NCI-H1092 (cell line): ENCODE measurements around the gene LIME1.

Experiments used
- DNase-seq: peaks from one replicate; lab custom pipeline; 2025; lab: John Stamatoyannopoulos, UW

LIME1 gene

GRCh38 chr20:63735859-63736718 lies at the start of gene LIME1:
LIME1 (plus strand) TSS chr20:63736664; CDS start chr20:63737550, 886 bp downstream.
- no peak for DNase-seq

DNA sequence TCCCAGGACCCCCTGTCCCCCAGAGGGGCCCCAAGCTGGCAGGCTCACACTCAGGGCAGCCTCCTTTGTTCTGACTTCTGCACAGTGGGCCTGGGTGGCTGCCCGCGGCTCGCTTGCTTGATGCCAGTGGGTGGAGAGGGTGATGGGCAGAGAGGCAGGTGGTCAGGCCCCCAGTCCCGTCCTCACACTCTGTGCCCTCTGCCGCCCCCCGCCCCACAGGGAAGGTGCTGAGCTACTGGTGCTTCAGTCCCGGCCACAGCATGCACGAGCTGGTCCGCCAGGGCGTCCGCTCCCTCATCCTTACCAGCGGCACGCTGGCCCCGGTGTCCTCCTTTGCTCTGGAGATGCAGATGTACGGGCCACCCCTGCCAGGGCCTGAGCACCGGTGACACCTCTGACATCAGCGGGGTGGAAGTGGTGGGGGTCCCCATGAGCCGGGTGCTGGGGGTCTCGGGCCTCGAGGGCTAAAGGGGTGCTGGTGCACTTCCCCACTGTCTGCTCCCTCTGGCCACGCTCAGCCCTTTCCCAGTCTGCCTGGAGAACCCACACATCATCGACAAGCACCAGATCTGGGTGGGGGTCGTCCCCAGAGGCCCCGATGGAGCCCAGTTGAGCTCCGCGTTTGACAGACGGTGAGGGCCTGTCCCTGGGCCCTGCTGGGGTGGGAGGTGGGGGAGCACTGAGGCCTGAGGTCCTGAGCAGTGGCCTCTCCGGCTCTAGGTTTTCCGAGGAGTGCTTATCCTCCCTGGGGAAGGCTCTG lies 48.9 kb upstream of the LIME1 start:
- no peak for DNase-seq

- no peak for DNase-seq
Observed at GRCh38 chr20:63688228-63689045, 48.0 kb upstream of the LIME1 start.

DNA sequence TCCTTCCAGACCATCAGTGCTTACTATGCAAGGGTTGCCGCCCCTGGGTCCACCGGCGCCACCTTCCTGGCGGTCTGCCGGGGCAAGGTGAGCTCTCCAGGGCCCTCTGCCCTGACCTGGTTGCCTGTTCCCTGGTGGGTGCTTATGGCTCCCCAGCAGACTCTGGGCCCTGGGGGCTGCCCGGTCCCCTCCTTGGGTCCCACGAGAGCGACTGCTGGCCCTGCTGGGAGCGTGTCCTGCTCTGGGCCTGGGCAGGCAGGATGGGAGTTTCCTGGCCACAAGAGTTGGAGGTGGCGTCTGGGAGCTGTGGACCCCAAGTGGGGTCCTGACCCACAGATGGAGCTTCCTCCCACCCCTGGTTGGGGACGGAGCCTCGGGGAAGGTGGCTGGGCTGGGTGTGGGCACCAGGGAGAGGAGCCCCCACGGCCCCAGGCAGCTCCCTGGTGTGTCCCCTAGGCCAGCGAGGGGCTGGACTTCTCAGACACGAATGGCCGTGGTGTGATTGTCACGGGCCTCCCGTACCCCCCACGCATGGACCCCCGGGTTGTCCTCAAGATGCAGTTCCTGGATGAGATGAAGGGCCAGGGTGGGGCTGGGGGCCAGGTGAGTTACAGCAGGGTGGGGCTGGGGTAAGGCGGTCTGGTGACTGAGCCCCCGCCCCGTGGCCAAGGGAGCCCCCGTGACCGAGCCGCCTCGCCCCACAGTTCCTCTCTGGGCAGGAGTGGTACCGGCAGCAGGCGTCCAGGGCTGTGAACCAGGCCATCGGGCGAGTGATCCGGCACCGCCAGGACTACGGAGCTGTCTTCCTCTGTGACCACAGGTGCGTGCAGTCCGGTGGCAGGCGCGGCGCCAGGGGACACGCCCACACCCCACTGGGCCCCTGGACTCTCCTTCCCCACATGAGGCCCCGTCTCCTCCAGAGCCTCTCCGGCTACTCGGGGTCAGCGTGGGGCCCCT lies 47.1 kb upstream of the LIME1 start:
- DNase-seq: no peak

- DNase-seq: no peak
Observed at GRCh38 chr20:63690003-63690897, 46.2 kb upstream of the LIME1 start.

GRCh38 chr20:63690898-63691710 lies 45.4 kb upstream of the LIME1 start:
- no peak for DNase-seq

DNA sequence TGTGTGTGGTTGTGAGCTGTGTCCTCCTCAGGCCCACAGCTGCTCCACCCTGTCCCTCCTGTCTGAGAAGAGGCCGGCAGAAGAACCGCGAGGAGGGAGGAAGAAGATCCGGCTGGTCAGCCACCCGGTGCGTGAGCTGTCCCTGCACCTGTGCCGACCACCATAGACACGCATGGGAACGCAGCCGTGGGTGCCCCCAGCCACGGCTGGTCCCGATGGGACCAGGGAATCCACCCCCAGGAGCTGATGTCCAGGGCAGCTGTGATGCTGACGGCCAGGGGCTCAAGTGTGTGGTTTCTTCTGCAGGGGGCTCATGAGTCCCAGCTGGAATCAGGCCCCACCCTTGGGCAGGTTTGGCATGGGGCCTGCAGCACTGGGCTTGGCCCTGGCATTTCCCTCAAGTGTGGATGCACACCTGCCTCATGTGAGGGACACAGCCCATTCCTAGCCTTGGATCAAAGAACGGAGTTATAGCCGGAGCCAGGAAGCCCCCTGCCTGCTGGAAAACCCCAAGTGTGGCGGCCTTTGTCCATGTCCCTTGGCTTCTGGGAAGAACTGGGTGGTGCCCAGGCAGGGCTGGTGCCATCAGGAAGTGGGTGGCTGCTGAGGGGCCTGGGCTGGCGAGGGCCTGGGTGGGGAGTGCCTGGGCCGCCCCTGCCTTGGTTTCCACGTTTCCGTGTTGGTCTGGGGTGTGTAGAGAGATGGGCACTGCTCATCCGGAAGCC lies 44.6 kb upstream of the LIME1 start:
- no peak for DNase-seq

- no peak for DNase-seq
Observed at GRCh38 chr20:63692436-63693082, 43.9 kb upstream of the LIME1 start.

DNA sequence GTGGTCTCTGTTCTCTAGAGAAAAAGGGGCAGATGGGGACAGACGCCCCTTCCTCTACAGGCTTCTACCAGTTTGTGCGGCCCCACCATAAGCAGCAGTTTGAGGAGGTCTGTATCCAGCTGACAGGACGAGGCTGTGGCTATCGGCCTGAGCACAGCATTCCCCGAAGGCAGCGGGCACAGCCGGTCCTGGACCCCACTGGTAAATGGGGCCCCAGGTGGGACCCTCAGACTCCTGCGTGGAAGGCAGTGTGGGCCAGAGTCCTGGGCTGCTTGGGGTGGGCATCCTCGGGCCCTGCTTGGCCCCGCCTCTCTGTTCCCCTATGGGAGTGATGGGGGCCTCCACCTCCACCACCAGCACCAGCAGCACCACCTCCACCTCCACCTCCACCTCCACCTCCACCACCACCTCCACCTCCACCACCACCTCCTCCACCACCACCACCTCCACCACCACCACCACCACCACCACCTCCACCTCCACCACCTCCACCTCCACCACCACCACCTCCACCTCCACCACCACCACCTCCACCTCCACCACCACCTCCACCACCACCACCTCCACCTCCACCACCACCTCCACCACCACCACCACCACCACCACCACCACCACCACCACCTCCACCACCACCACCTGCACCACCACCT lies 43.3 kb upstream of the LIME1 start:
- DNase-seq: no peak

DNA sequence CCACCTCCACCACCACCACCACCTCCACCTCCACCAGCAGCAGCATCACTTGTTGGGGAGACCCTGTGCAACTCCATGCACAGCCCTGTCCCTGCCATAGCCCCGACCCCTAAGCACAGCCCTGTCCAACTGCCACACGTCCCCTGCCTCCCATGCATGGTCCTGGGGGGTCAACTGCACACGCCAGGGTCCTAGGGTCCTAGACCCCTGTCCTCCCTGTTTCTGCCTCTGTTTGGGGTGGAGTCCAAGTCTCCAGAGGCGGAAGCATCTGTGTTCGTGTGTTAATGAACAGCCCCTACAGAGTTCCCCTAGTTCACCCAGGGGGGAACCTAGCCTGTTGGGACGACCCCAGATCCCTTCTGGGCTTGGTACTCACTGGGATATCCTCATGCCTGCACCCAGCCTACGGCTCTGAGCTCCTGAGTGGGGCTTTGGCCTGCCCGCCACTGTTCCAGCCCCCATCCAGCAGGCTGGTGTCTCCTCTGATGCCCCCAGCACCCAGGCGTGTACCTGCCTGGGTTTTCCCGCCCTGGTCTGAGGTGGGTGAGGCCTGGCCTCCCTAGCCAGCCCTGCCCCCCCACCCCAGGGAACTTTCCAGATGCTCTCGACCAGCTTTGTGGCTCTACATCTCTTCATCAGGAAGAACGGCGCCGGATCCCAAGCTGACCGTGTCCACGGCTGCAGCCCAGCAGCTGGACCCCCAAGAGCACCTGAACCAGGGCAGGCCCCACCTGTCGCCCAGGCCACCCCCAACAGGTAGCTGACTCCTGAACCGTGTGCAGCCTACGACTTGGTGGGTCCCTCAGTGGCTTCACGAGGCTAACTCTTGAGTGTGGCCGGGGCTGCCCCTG lies 42.5 kb upstream of the LIME1 start:
- DNase-seq: no peak

DNA sequence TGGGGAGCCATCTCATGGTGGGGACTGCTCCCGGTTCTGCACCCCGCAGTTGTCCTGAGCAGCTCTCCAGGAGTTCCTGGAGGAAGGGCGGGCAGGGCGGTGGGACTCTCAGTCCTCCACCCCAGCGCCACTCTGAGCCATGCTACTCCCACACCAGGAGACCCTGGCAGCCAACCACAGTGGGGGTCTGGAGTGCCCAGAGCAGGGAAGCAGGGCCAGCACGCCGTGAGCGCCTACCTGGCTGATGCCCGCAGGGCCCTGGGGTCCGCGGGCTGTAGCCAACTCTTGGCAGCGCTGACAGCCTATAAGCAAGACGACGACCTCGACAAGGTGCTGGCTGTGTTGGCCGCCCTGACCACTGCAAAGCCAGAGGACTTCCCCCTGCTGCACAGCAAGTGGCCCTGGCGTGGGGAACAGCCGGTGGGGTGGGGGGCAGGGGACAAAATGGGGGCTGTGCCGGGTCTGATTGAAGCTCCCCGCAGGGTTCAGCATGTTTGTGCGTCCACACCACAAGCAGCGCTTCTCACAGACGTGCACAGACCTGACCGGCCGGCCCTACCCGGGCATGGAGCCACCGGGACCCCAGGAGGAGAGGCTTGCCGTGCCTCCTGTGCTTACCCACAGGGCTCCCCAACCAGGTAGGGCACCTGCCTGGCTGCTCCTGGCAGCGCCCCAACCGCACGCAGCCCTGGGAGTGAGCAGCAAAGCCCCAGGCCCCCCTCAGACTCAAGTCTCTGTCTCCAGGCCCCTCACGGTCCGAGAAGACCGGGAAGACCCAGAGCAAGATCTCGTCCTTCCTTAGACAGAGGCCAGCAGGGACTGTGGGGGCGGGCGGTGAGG lies 41.7 kb upstream of the LIME1 start:
- DNase-seq: no peak

GRCh38 chr20:63695424-63696305 lies 40.8 kb upstream of the LIME1 start:
- no peak for DNase-seq

DNA sequence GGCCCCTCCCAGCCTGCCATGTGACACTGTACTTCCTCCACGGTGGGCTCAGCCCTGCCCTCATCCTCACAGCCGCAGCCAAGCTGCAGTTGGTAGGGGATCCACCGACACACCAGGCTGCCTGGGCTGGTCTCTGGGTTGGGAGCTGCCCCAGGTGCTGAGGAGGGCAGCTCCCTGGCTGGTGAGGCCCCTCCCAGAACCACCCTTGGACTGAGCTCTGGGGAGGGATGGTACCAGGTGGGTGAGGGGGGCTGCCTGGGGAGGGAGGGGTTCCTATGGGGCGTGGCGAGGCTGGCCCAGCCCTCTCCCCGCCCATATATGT lies 40.2 kb upstream of the LIME1 start:
- DNase-seq: no peak

DNA sequence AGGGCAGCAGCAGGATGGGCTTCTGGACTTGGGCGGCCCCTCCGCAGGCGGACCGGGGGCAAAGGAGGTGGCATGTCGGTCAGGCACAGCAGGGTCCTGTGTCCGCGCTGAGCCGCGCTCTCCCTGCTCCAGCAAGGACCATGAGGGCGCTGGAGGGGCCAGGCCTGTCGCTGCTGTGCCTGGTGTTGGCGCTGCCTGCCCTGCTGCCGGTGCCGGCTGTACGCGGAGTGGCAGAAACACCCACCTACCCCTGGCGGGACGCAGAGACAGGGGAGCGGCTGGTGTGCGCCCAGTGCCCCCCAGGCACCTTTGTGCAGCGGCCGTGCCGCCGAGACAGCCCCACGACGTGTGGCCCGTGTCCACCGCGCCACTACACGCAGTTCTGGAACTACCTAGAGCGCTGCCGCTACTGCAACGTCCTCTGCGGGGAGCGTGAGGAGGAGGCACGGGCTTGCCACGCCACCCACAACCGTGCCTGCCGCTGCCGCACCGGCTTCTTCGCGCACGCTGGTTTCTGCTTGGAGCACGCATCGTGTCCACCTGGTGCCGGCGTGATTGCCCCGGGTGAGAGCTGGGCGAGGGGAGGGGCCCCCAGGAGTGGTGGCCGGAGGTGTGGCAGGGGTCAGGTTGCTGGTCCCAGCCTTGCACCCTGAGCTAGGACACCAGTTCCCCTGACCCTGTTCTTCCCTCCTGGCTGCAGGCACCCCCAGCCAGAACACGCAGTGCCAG lies 39.7 kb upstream of the LIME1 start, which contains the start of gene TNFRSF6B:
TSS of gene TNFRSF6B (plus strand) at position 25 of the 729 bp plus-strand sequence. CDS start at position 141, 116 bp downstream.
- no peak for DNase-seq
